Measurements from ENCODE around the gene CARD18. TPM values are rescaled to one million over a fixed set of nuclear protein-coding genes. Genes with fewer than 3 reads are reported as not detected.

Gene CARD18, protein sequence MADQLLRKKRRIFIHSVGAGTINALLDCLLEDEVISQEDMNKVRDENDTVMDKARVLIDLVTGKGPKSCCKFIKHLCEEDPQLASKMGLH
- not detected in 2 replicates for total RNA-seq (2021)
- long read RNA-seq: 0 reads

DNA sequence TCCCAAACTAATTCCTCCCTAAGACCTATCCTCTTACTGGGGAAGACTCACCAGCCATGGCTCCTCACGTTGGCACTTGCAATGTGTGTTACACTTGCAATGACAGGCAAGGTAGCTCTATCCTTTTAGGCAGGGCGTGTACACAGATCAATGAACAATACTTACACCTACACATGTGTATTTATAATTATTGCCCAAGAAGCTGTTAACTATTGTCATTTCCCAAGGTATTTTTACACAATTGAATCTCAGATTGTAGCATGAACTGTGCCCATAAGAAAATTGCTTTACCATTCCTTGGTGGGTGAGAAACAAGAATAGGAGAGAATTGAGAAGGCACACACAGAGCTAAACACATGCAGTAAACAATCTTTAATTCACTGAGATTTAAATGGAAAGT, at the start of gene CARD18:
Gene CARD18 (minus strand): TSS at position 101 of the 400 bp plus-strand sequence. CDS start 43 bp downstream, at position 58.
- DNase-seq: no peak
- Histone ChIP-seq H4K91ac (ENCODE audit: insufficient read length, low read depth, low read length) (no peak within 1 kb of the TSS), H2BK12ac (ENCODE audit: insufficient read length, low read depth, low read length) (no peak within 1 kb of the TSS), H3K9me3 (ENCODE audit: control insufficient read depth, low read depth, low read length) (no peaks in the 10 kb centered on the region), H3K79me1 (ENCODE audit: insufficient read depth, low read depth, low read length, poor library complexity, severe bottlenecking) (no peaks in the 10 kb centered on the region), H3K14ac (ENCODE audit: insufficient read depth, low read length) (no peak within 1 kb of the TSS), H2BK5ac (ENCODE audit: insufficient read length, low read length) (no peak within 1 kb of the TSS), H3K4me2 (ENCODE audit: insufficient read depth, insufficient read length, low read length) (no peak within 1 kb of the TSS), H4K8ac (replicated peaks; ENCODE audit: insufficient read length, low read depth, low read length) (no peak within 1 kb of the TSS), H3T11ph (ENCODE audit: low read length) (no peak within 1 kb of the TSS), H3K18ac (ENCODE audit: insufficient read length, low read depth, low read length) (no peak within 1 kb of the TSS), H2AK5ac (ENCODE audit: insufficient read length, low read length) (no peak within 1 kb of the TSS), H2AFZ (ENCODE audit: low read length) (no peak within 1 kb of the TSS), H2BK15ac (ENCODE audit: low read depth, low read length) (no peak within 1 kb of the TSS), H3K79me2 (ENCODE audit: insufficient read depth, low read length) (no peaks in the 10 kb centered on the region), H3K27ac (ENCODE audit: insufficient read length, low read depth, low read length) (no peak within 1 kb of the TSS), H2BK20ac (ENCODE audit: low read depth, low read length, poor library complexity, severe bottlenecking) (no peak within 1 kb of the TSS), H4K5ac (ENCODE audit: insufficient read length, low read depth, low read length) (no peak within 1 kb of the TSS), H3K23ac (ENCODE audit: insufficient read length, low read depth, low read length) (no peak within 1 kb of the TSS), H3K9ac (ENCODE audit: extremely low read depth, insufficient read length, low read length) (no peak within 1 kb of the TSS), H3K27me3 (ENCODE audit: insufficient read depth, low read length) (no peaks in the 10 kb centered on the region), H3K4me1 (ENCODE audit: insufficient read depth, low read length) (no peaks in the 10 kb centered on the region), H3K4ac (ENCODE audit: low read depth, low read length) (no peak within 1 kb of the TSS), H2BK120ac (ENCODE audit: low read depth, low read length, poor library complexity, severe bottlenecking) (no peak within 1 kb of the TSS), H3K23me2 (ENCODE audit: insufficient read length, low read depth, low read length, poor library complexity, severe bottlenecking) (no peaks in the 10 kb centered on the region), H3K56ac (ENCODE audit: insufficient read length, low read depth, low read length) (no peak within 1 kb of the TSS), H4K20me1 (ENCODE audit: control insufficient read depth, insufficient read depth, insufficient read length) (no peaks in the 10 kb centered on the region)
- peaks cover 5 to 6% of the 10 kb centered on the region in 2 experiments; a peak in 4 of 5 replicates for H3K9me3 Mint-ChIP-seq
- TF ChIP-seq, protein P1, sequence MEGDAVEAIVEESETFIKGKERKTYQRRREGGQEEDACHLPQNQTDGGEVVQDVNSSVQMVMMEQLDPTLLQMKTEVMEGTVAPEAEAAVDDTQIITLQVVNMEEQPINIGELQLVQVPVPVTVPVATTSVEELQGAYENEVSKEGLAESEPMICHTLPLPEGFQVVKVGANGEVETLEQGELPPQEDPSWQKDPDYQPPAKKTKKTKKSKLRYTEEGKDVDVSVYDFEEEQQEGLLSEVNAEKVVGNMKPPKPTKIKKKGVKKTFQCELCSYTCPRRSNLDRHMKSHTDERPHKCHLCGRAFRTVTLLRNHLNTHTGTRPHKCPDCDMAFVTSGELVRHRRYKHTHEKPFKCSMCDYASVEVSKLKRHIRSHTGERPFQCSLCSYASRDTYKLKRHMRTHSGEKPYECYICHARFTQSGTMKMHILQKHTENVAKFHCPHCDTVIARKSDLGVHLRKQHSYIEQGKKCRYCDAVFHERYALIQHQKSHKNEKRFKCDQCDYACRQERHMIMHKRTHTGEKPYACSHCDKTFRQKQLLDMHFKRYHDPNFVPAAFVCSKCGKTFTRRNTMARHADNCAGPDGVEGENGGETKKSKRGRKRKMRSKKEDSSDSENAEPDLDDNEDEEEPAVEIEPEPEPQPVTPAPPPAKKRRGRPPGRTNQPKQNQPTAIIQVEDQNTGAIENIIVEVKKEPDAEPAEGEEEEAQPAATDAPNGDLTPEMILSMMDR (conservative IDR thresholded peaks at IDR 0.05): no peak
- WGBS (ENCODE audit: extremely low coverage, insufficient read length, low lambda C conversion rate): no CpG with 5 or more reads among the region's 2 CpGs
- H3K27ac Mint-ChIP-seq: peak within 1 kb of the TSS in 1 of 3 experiments; percentile 39; a peak in 1 of 7 replicates
- no peaks in the 10 kb centered on the region for H3K27me3 Mint-ChIP-seq (ENCODE audit: low read depth)
- H3K4me3 Mint-ChIP-seq: no peak within 1 kb of the TSS
- H3K36me3 Mint-ChIP-seq (ENCODE audit: insufficient read depth in 1 of 3, low read depth in 3 of 3): peaks cover 0 to 6% (median 5%) of the 10 kb centered on the region in 3 experiments; a peak in 3 of 7 replicates
- no peaks in the 10 kb centered on the region for H3K4me1 Mint-ChIP-seq

All from H9 (cell line).